ENCODE data around the gene CREBL2. TPM values are rescaled to one million over a fixed set of nuclear protein-coding genes. Genes with fewer than 3 reads are reported as not detected.
"Not testable (repeated sequence)": the region's sequence is repeated elsewhere in the genome, so short reads cannot be mapped to it uniquely, and the experiment has no call there.

The CREBL2 gene
- polyA plus RNA-seq, 1 donor = 31.8 TPM

GRCh38 chr12:12595929-12596328 lies 15.7 kb upstream of the CREBL2 start:
- not testable (repeated sequence) for H3K27ac ChIP-seq (ENCODE audit: low read length); DNase-seq; H3K9me3 ChIP-seq (ENCODE audit: control insufficient read depth, low read depth, low read length); H3K36me3 ChIP-seq (ENCODE audit: control insufficient read depth, insufficient read depth, low read length); H3K4me1 ChIP-seq (ENCODE audit: control insufficient read depth, insufficient read depth, low read length); H3K4me3 ChIP-seq (ENCODE audit: low read length); H3K27me3 ChIP-seq (ENCODE audit: control insufficient read depth, insufficient read depth, low read length)
- no CpG with 5 or more reads among the region's 2 CpGs for WGBS (ENCODE audit: insufficient coverage, low lambda C conversion rate)

GRCh38 chr12:12596598-12596997 lies 15.1 kb upstream of the CREBL2 start:
- not testable (repeated sequence) for H3K9me3 ChIP-seq (ENCODE audit: control insufficient read depth, low read depth, low read length)

DNA sequence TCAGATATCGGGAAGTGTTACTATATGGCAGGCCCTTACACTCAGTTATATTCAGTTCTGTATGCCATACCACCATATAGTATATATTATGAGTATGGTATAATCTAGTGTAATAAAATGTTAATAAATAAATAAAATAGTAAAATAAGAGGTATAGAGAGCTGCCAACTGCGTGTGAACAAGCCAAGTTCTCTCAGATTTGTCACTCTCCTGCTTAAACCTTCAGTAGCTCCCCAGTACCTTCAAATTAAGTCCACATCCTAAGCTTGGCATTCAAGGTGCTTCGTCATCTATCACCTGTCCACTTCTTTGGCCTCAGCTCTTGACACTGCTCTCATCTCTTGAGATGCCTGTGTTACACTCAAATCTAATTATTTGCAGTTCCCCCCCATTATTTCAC lies 12.8 kb upstream of the CREBL2 start:
- no peak for DNase-seq
- H3K4me1 ChIP-seq (ENCODE audit: control insufficient read depth, insufficient read depth, low read length) = no peaks in the 10 kb centered on the region
- no peaks in the 10 kb centered on the region for H3K36me3 ChIP-seq (ENCODE audit: control insufficient read depth, insufficient read depth, low read length)
- WGBS (ENCODE audit: insufficient coverage, low lambda C conversion rate) = 50% methylated on average over 1 of the region's 3 CpGs
- H3K9me3 ChIP-seq (ENCODE audit: control insufficient read depth, low read depth, low read length) = no peaks in the 10 kb centered on the region
- H3K27me3 ChIP-seq (ENCODE audit: control insufficient read depth, insufficient read depth, low read length) = no peaks in the 10 kb centered on the region
- no peak overlapping the region for H3K27ac ChIP-seq (ENCODE audit: low read length)
- H3K4me3 ChIP-seq (ENCODE audit: low read length) = no peak overlapping the region

More at GRCh38 chr12:12596598-12596997, 15.1 kb upstream of the CREBL2 start:
- not testable (repeated sequence) for H3K36me3 ChIP-seq (ENCODE audit: control insufficient read depth, insufficient read depth, low read length); H3K4me3 ChIP-seq (ENCODE audit: low read length); H3K27ac ChIP-seq (ENCODE audit: low read length); H3K4me1 ChIP-seq (ENCODE audit: control insufficient read depth, insufficient read depth, low read length); H3K27me3 ChIP-seq (ENCODE audit: control insufficient read depth, insufficient read depth, low read length); DNase-seq
- WGBS (ENCODE audit: insufficient coverage, low lambda C conversion rate) = 100% methylated on average over 1 of the region's 3 CpGs

DNA sequence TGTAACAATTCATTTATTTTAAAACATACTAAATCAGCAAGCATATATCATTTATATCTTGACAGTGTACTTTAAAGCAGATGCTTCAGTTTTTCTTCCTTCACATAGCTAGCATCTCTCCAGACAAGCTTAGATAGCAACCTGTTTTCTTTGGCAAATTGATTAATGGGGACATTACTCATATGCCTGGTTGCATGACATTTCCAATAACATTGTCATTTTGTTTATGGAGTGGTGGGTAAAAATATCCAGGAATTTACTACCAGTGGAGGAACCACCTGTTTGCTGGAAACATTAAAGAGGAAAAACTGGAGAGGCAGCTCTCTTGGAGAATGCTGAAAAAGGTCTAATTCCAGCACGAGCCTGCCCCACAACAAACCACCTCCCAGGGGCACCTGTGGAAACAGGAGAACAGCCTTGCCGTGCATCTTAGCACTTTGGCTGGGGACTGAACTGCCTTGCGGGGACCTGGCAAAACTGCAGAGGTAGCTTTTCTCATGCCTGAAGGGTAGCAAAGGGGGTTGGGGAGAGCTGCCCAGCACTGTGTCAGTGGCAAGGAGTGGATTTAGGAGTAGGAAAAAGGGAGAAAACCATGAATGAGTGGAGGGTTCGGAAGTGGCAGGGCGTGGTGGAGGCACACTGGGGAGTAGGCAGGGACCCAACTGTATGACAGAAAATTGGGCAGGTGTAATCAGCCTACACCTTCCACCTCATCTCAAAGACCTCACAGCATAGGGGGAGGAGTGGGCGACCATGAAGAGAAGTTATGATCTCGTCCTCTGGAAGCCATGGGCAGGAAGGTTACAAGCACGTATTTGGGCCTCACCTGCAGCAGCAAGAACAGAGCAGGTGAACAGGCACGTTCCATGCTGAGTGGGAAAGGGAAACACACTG lies 11.7 kb upstream of the CREBL2 start:
- no peak for DNase-seq
- H3K4me3 ChIP-seq (ENCODE audit: low read length) = no peak overlapping the region
- H3K27ac ChIP-seq (ENCODE audit: low read length) = no peak overlapping the region
- no peaks in the 10 kb centered on the region for H3K4me1 ChIP-seq (ENCODE audit: control insufficient read depth, insufficient read depth, low read length)
- H3K27me3 ChIP-seq (ENCODE audit: control insufficient read depth, insufficient read depth, low read length) = no peaks in the 10 kb centered on the region
- WGBS (ENCODE audit: insufficient coverage, low lambda C conversion rate) = 100% methylated on average over 1 of the region's 9 CpGs
- H3K36me3 ChIP-seq (ENCODE audit: control insufficient read depth, insufficient read depth, low read length) = no peaks in the 10 kb centered on the region
- no peaks in the 10 kb centered on the region for H3K9me3 ChIP-seq (ENCODE audit: control insufficient read depth, low read depth, low read length)

- no peak overlapping the region for H3K27ac ChIP-seq (ENCODE audit: low read length)
- H3K36me3 ChIP-seq (ENCODE audit: control insufficient read depth, insufficient read depth, low read length) = no peaks in the 10 kb centered on the region
- H3K9me3 ChIP-seq (ENCODE audit: control insufficient read depth, low read depth, low read length) = no peaks in the 10 kb centered on the region
- H3K27me3 ChIP-seq (ENCODE audit: control insufficient read depth, insufficient read depth, low read length) = no peaks in the 10 kb centered on the region
- WGBS (ENCODE audit: insufficient coverage, low lambda C conversion rate) = no CpG with 5 or more reads among the region's 8 CpGs
- H3K4me3 ChIP-seq (ENCODE audit: low read length) = no peak overlapping the region
- H3K4me1 ChIP-seq (ENCODE audit: control insufficient read depth, insufficient read depth, low read length) = no peaks in the 10 kb centered on the region
- DNase-seq = peak; percentile 23 to 44
Observed at GRCh38 chr12:12600659-12601058, 11.0 kb upstream of the CREBL2 start.

GRCh38 chr12:12604740-12605139 lies 6.9 kb upstream of the CREBL2 start:
- peak; percentile 47 to 76 for DNase-seq
- Histone ChIP-seq H3K27ac (ENCODE audit: low read length) (peak overlapping the region; percentile 72), H3K4me3 (ENCODE audit: low read length) (peak overlapping the region; percentile 11), H3K9me3 (ENCODE audit: control insufficient read depth, low read depth, low read length) (no peaks in the 10 kb centered on the region), H3K4me1 (ENCODE audit: control insufficient read depth, insufficient read depth, low read length) (no peaks in the 10 kb centered on the region), H3K36me3 (ENCODE audit: control insufficient read depth, insufficient read depth, low read length) (no peaks in the 10 kb centered on the region), H3K27me3 (ENCODE audit: control insufficient read depth, insufficient read depth, low read length) (no peaks in the 10 kb centered on the region)
- WGBS (ENCODE audit: insufficient coverage, low lambda C conversion rate) = no CpG with 5 or more reads among the region's 5 CpGs

GRCh38 chr12:12606781-12607589 lies 4.7 kb upstream of the CREBL2 start:
- H3K4me3 ChIP-seq (ENCODE audit: low read length) = no peak overlapping the region
- H3K36me3 ChIP-seq (ENCODE audit: control insufficient read depth, insufficient read depth, low read length) = no peaks in the 10 kb centered on the region
- WGBS (ENCODE audit: insufficient coverage, low lambda C conversion rate) = 81% methylated on average over 6 of the region's 7 CpGs
- no peak for DNase-seq
- no peak overlapping the region for H3K27ac ChIP-seq (ENCODE audit: low read length)
- H3K4me1 ChIP-seq (ENCODE audit: control insufficient read depth, insufficient read depth, low read length) = no peaks in the 10 kb centered on the region
- H3K9me3 ChIP-seq (ENCODE audit: control insufficient read depth, low read depth, low read length) = no peaks in the 10 kb centered on the region
- H3K27me3 ChIP-seq (ENCODE audit: control insufficient read depth, insufficient read depth, low read length) = no peaks in the 10 kb centered on the region

- no peaks in the 10 kb centered on the region for H3K36me3 ChIP-seq (ENCODE audit: control insufficient read depth, insufficient read depth, low read length)
- no peaks in the 10 kb centered on the region for H3K4me1 ChIP-seq (ENCODE audit: control insufficient read depth, insufficient read depth, low read length)
- H3K27me3 ChIP-seq (ENCODE audit: control insufficient read depth, insufficient read depth, low read length) = no peaks in the 10 kb centered on the region
- H3K9me3 ChIP-seq (ENCODE audit: control insufficient read depth, low read depth, low read length) = no peaks in the 10 kb centered on the region
- H3K27ac ChIP-seq (ENCODE audit: low read length) = no peak overlapping the region
- no peak overlapping the region for H3K4me3 ChIP-seq (ENCODE audit: low read length)
- WGBS (ENCODE audit: insufficient coverage, low lambda C conversion rate) = no CpG with 5 or more reads among the region's 1 CpG
- DNase-seq = peak; percentile 23 to 31
Observed at GRCh38 chr12:12608557-12608957, 3.1 kb upstream of the CREBL2 start.

GRCh38 chr12:12609692-12610091 lies 2.0 kb upstream of the CREBL2 start:
- Histone ChIP-seq H3K9me3 (ENCODE audit: control insufficient read depth, low read depth, low read length) (no peaks in the 10 kb centered on the region), H3K4me3 (ENCODE audit: low read length) (no peak overlapping the region), H3K27ac (ENCODE audit: low read length) (no peak overlapping the region), H3K4me1 (ENCODE audit: control insufficient read depth, insufficient read depth, low read length) (no peaks in the 10 kb centered on the region), H3K36me3 (ENCODE audit: control insufficient read depth, insufficient read depth, low read length) (no peaks in the 10 kb centered on the region), H3K27me3 (ENCODE audit: control insufficient read depth, insufficient read depth, low read length) (no peaks in the 10 kb centered on the region)
- no CpG with 5 or more reads among the region's 3 CpGs for WGBS (ENCODE audit: insufficient coverage, low lambda C conversion rate)
- no peak for DNase-seq

- Histone ChIP-seq H3K4me1 (ENCODE audit: control insufficient read depth, insufficient read depth, low read length) (no peaks in the 10 kb centered on the region), H3K27ac (ENCODE audit: low read length) (peak overlapping the region; percentile 88), H3K27me3 (ENCODE audit: control insufficient read depth, insufficient read depth, low read length) (no peaks in the 10 kb centered on the region), H3K36me3 (ENCODE audit: control insufficient read depth, insufficient read depth, low read length) (peaks cover 3% of the 10 kb centered on the region), H3K9me3 (ENCODE audit: control insufficient read depth, low read depth, low read length) (no peaks in the 10 kb centered on the region), H3K4me3 (ENCODE audit: low read length) (no peak overlapping the region)
- 93% methylated on average over 1 of the region's 4 CpGs for WGBS (ENCODE audit: insufficient coverage, low lambda C conversion rate)
- DNase-seq = no peak
Observed at GRCh38 chr12:12610711-12611110, 965 bp upstream of the CREBL2 start.
